GM12878 (cell line): ENCODE results near the gene COL16A1. TPM values are rescaled to one million over a fixed set of nuclear protein-coding genes. Genes with fewer than 3 reads are reported as not detected.

Source experiments
- ATAC-seq: fragments of 200-7000 bp; cut with Tn5 transposase; 3 replicates; pipeline ENCODE4 v1.9.1; 2020; ENCODE audit warnings: mild to moderate bottlenecking, moderate library complexity
- BruUV-seq: library from RNA; stranded (reverse); fragments of 400-500 nt; replicated peaks from 2 replicates; lab custom pipeline; 2021; lab: Mats Ljungman, UMichigan
- CTCF ChIA-PET: fragments of 300-600 bp; sonication (Branson Sonifier 250); formaldehyde crosslinking; extraction: SDS; loops from one replicate; lab custom pipeline; 2021; ENCODE audit warnings: inconsistent platforms; lab: Yijun Ruan, JAX
- POLR2A ChIA-PET: fragments of 350-600 bp; formaldehyde crosslinking; extraction: SDS; loops from one replicate; lab custom pipeline; 2021; ENCODE audit warnings: inconsistent platforms; lab: Charles Lee
- RAD21 ChIA-PET: fragments of 300-600 bp; sonication (Branson Sonifier 250); formaldehyde crosslinking; loops from one replicate; lab custom pipeline; 2023; ENCODE audit warnings: antibody characterized with exemption; ENCODE audit not compliant: unreplicated experiment; lab: Charles Lee
- SMC1A ChIA-PET: fragments of 300-600 bp; sonication (Branson Sonifier 250); formaldehyde crosslinking; loops from one replicate; lab custom pipeline; 2023; ENCODE audit not compliant: unreplicated experiment, uncharacterized antibody; lab: Charles Lee
- DNase-seq: peaks from one replicate; pipeline ENCODE4 v3.0.0-alpha.2; 2011; ENCODE audit warnings: low read depth, low spot score
- FAIRE-seq: peaks from 3 replicates; lab custom pipeline; 2011; peaks lifted over from hg19 to GRCh38; lab: Jason Lieb, UNC
- H2AFZ ChIP-seq: 2 replicates; pipeline ENCODE4 v1.6.0; 2011; ENCODE audit warnings: low read depth, low read length, control low read depth; ENCODE audit not compliant: control insufficient read depth
- H3K27ac ChIP-seq: 2 replicates; pipeline ENCODE4 v1.5.1; 2011; ENCODE audit warnings: control low read depth; ENCODE audit not compliant: control insufficient read depth, insufficient read depth
- H3K27me3 ChIP-seq, 2 experiments: replicated peaks in 1 of 2; 2 replicates each; pipeline versions ENCODE4 v1.6.0 to v1.6.1; 2011; ENCODE audit warnings: low read length in 1 of 2; ENCODE audit not compliant: control insufficient read depth in 2 of 2, insufficient read depth in 2 of 2
- H3K36me3 ChIP-seq, 2 experiments: 2 replicates each; pipeline ENCODE4 v1.5.1; 2011; ENCODE audit warnings: low read length in 1 of 2; ENCODE audit not compliant: control insufficient read depth in 2 of 2, insufficient read depth in 2 of 2
- H3K4me1 ChIP-seq: 2 replicates; pipeline ENCODE4 v1.6.1; 2011; ENCODE audit warnings: mild to moderate bottlenecking, low read length, moderate library complexity, mixed read lengths; ENCODE audit not compliant: control insufficient read depth, insufficient read depth
- H3K4me2 ChIP-seq: 2 replicates; pipeline ENCODE4 v1.6.0; 2011; ENCODE audit warnings: control low read depth; ENCODE audit not compliant: control insufficient read depth, insufficient read depth
- H3K4me3 ChIP-seq: fragments of 200-600 bp; sonication (generic); 2 replicates; pipeline ENCODE4 v1.5.1; 2016
- H3K79me2 ChIP-seq: 2 replicates; pipeline ENCODE4 v1.6.0; 2011; ENCODE audit warnings: low read length; ENCODE audit not compliant: control insufficient read depth, insufficient read depth
- H3K9ac ChIP-seq: 2 replicates; pipeline ENCODE4 v1.8.0; 2011; ENCODE audit warnings: low read length, control low read depth, mixed read lengths; ENCODE audit not compliant: control insufficient read depth, insufficient read depth
- H3K9me3 ChIP-seq: replicated peaks from 3 replicates; pipeline ENCODE4 v1.5.1; 2011; ENCODE audit warnings: mild to moderate bottlenecking, low read length; ENCODE audit not compliant: control insufficient read depth, insufficient read depth
- H4K20me1 ChIP-seq: 2 replicates; pipeline ENCODE4 v1.6.0; 2011; ENCODE audit not compliant: control insufficient read depth, insufficient read depth
- BHLHE40 ChIP-seq, 2 experiments: fragments of 450-650 bp in 1 of 2; IDR thresholded peaks; 2 replicates each; pipeline ENCODE4 v1.6.1; 2011 to 2017; ENCODE audit warnings: low read depth in 2 of 2, borderline replicate concordance in 1 of 2, improper control_type of control experiment in 1 of 2, low read length in 1 of 2, mild to moderate bottlenecking in 1 of 2
- DPF2 ChIP-seq: fragments of 450-650 bp; IDR thresholded peaks from 2 replicates; pipeline ENCODE4 v1.6.1; 2017; ENCODE audit warnings: mild to moderate bottlenecking
- E4F1 ChIP-seq: fragments of 450-650 bp; IDR thresholded peaks from 2 replicates; pipeline ENCODE4 v1.6.1; 2018; ENCODE audit warnings: borderline replicate concordance, mild to moderate bottlenecking; ENCODE audit not compliant: partially characterized antibody
- EED ChIP-seq: sonication (generic); IDR thresholded peaks from 2 replicates; pipeline ENCODE4 v1.6.1; 2016; ENCODE audit warnings: antibody characterized with exemption, low read depth
- HDGF ChIP-seq: fragments of 450-650 bp; IDR thresholded peaks from 2 replicates; pipeline ENCODE4 v1.6.1; 2016; ENCODE audit warnings: antibody characterized with exemption
- IKZF1 ChIP-seq: fragments of 450-650 bp; conservative IDR thresholded peaks from 2 replicates; pipeline ENCODE4 v1.6.1; 2017; ENCODE audit warnings: antibody characterized with exemption, mild to moderate bottlenecking
- IKZF2 ChIP-seq, 2 experiments: fragments of 450-650 bp; IDR thresholded peaks; 2 replicates each; pipeline ENCODE4 v1.6.1; 2017; ENCODE audit warnings: mild to moderate bottlenecking in 2 of 2, moderate library complexity in 2 of 2
- JUNB ChIP-seq: IDR thresholded peaks from 2 replicates; pipeline ENCODE4 v1.6.1; 2016; ENCODE audit warnings: antibody characterized with exemption, mild to moderate bottlenecking
- RUNX3 ChIP-seq: IDR thresholded peaks from 2 replicates; pipeline ENCODE4 v1.6.1; 2012; ENCODE audit warnings: low read length, inconsistent platforms
- SPI1 ChIP-seq: IDR thresholded peaks from 2 replicates; pipeline ENCODE4 v1.6.1; 2011; ENCODE audit warnings: low read depth, mild to moderate bottlenecking, low read length, moderate library complexity, borderline replicate concordance; ENCODE audit not compliant: insufficient read depth
- WGBS: methylation state at CpG from one replicate; pipeline ENCODE4 v1.1.6; 2016; ENCODE audit warnings: low lambda C conversion rate; ENCODE audit not compliant: insufficient replicate concordance, insufficient coverage; ENCODE audit errors: missing lambda C conversion rate; 5-methylcytosine and 5-hydroxymethylcytosine counted together
- in situ Hi-C: fragments of 300-500 bp; cut with MboI; formaldehyde crosslinking; loops from 9 replicates; pipeline ENCODE4 v1.14.3; 2018; ENCODE audit warnings: mixed read lengths
- intact Hi-C: fragments of 100-400 bp; cut with micrococcal nuclease; formaldehyde crosslinking; loops from one replicate; pipeline ENCODE4 v1.14.2; 2022; ENCODE audit not compliant: unreplicated experiment
- polyA plus RNA-seq, 11 experiments: library from polyadenylated mRNA; depleted of rRNA in 4 of 11; unstranded in 6 of 11; stranded (reverse) in 5 of 11; fragments of >200 nt; fragmentation: Nextera tagmentation in 4 of 11; fragmentation: Illumina TruSeq in 1 of 11; extraction: Ambion mirVana in 4 of 11; extraction: Trizol in 1 of 11; gene quantifications; 1 replicate in 1 of 11; 2 replicates in 10 of 11; pipeline versions ENCODE4 v1.2.1 to v1.2.3, GENCODE V29; 2011 to 2016; ENCODE audit warnings: inconsistent platforms in 2 of 11, missing spikeins in 2 of 11, low read depth in 1 of 11
- total RNA-seq, 4 experiments: library from RNA; depleted of rRNA in 3 of 4; stranded (reverse); fragments of >200 nt in 3 of 4; fragmentation: Illumina TruSeq in 1 of 4; extraction: Trizol in 1 of 4; gene quantifications; 2 replicates each; pipeline versions ENCODE4 v1.2.1 to v1.2.3, GENCODE V29; 2013 to 2021

Gene COL16A1
- total and polyA plus RNA-seq, 10 of the 15 experiments (the other 5 are each of a cell fraction or from before 2014, with no cell fraction given), result 0.02 to 3.7 (median 0.59) TPM

GRCh38 chr1:31744165-31744888, 40.5 kb upstream of the COL16A1 start:
- H3K27me3 ChIP-seq, result peaks cover 0 to 2% of the 10 kb centered on the region in 2 experiments; a peak in 1 of 4 replicates
- H3K27ac ChIP-seq, result no peak overlapping the region
- CTCF ChIA-PET, result interaction anchor here (0.6 to 3.8 kb wide), 20 partner anchors 10 to 348 kb away, joined by 3 to 70 read pairs (median 8); no protein-coding TSS in a partner anchor
- peak; percentile 85 for ATAC-seq
- peak; percentile 93 for FAIRE-seq
- RAD21 ChIA-PET, result interaction anchor here (2.3 to 2.9 kb wide), 3 partner anchors 30 to 80 kb away, joined by 17 to 28 read pairs (median 18); no protein-coding TSS in a partner anchor
- DNase-seq, result no peak
- H3K9ac ChIP-seq, result no peak overlapping the region
- 15% methylated on average over 28 of the region's 28 CpGs for WGBS
- H3K4me1 ChIP-seq, result peaks cover 17% of the 10 kb centered on the region
- no peaks in the 10 kb centered on the region for H4K20me1 ChIP-seq
- H3K36me3 ChIP-seq, result no peaks in the 10 kb centered on the region
- intact Hi-C loops, result no loop called here
- TF ChIP-seq HDGF (0 out of 2 replicates have a peak, but pooled peaks have one; percentile 74), SPI1 (peak; percentile 80), RUNX3 (no peak), BHLHE40 (IDR thresholded peaks at IDR 0.05; ENCODE audit: borderline replicate concordance in 1 of 2, low read depth in 2 of 2, low read length in 1 of 2) (0 out of 4 replicates have a peak, but pooled peaks of 1 of the 2 experiments have one; percentile 15), IKZF1 (0 out of 2 replicates have a peak, but pooled peaks have one; percentile 34), DPF2 (peak; percentile 58; the same call in 1 of the 2 replicates), EED (0 out of 2 replicates have a peak, but pooled peaks have one; percentile 35), JUNB (no peak), E4F1 (no peak), IKZF2 (IDR thresholded peaks at IDR 0.05) (0 out of 4 replicates have a peak, but pooled peaks of 1 of the 2 experiments have one; percentile 34)
- H3K79me2 ChIP-seq, result no peaks in the 10 kb centered on the region
- no peaks in the 10 kb centered on the region for H3K9me3 ChIP-seq
- BruUV-seq, result no TSS peak
- POLR2A ChIA-PET, result interaction anchor here (0.5 to 1.0 kb wide), 2 partner anchors 11 to 615 kb away, joined by 3 read pairs; no protein-coding TSS in a partner anchor
- 0 out of 2 replicates have a peak overlapping the region, but pooled peaks have one; percentile 3 for H2AFZ ChIP-seq
- in situ Hi-C loops, result no loop called here
- H3K4me3 ChIP-seq, result no peak overlapping the region
- SMC1A ChIA-PET, result interaction anchor here (0.6 to 2.3 kb wide), 8 partner anchors 9 to 231 kb away, joined by 3 to 17 read pairs (median 8); no protein-coding TSS in a partner anchor
- peak overlapping the region; percentile 68 for H3K4me2 ChIP-seq
